HEK293 (cell line): ENCODE data around the gene AURKA.

Source experiments
- CTCF ChIP-seq: fragments of 450-650 bp; formaldehyde crosslinking; IDR thresholded peaks from 2 replicates; pipeline ENCODE4 v1.5.1; 2016; ENCODE audit warnings: missing biosample characterization, missing genetic modification characterization
- ZNF335 ChIP-seq: fragments of 450-650 bp; formaldehyde crosslinking; conservative IDR thresholded peaks from 2 replicates; pipeline ENCODE4 v1.5.1; 2016; ENCODE audit warnings: missing biosample characterization, missing genetic modification characterization

GRCh38 chr20:56412949-56413348 lies 20.9 kb upstream of the AURKA start:
- TF ChIP-seq ZNF335 (tag by site-specific recombination), result no peak
- TF ChIP-seq CTCF (tag by site-specific recombination), result no peak
